GM21576 (cell line): ENCODE measurements around the gene RSL24D1.
"Not testable (repeated sequence)": the region's sequence is repeated elsewhere in the genome, so short reads cannot be mapped to it uniquely, and the experiment has no call there.

Experiments
- ATAC-seq: cut with Tn5 transposase; IDR thresholded peaks from one replicate; pipeline ENCODE4 v1.9.1; 2021; ENCODE audit warnings: mild to moderate bottlenecking, moderate library complexity; ENCODE audit not compliant: unreplicated experiment

Gene RSL24D1

DNA sequence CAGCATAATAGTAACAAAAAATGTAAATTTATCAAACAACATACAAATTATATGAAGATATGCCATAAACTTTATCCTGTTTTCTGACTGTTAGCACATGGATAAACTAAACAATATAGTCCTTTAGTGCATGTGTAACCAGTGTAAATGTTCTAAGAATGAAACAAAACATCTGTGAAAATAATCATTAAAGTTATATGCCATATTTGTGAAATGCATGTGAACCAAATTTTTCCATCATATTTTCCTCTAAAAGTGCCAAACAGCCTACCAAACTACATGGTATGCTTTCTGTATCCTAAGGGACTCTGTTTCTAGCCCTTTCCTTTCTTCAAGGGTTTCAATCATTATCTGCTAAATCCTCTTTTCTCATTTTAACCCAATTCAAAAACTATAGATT, 23.9 kb upstream of the RSL24D1 start:
- ATAC-seq = no peak

GRCh38 chr15:55218056-55218455, 21.3 kb upstream of the RSL24D1 start:
- ATAC-seq = no peak

GRCh38 chr15:55204464-55204863, 7.7 kb upstream of the RSL24D1 start:
- ATAC-seq = no peak

DNA sequence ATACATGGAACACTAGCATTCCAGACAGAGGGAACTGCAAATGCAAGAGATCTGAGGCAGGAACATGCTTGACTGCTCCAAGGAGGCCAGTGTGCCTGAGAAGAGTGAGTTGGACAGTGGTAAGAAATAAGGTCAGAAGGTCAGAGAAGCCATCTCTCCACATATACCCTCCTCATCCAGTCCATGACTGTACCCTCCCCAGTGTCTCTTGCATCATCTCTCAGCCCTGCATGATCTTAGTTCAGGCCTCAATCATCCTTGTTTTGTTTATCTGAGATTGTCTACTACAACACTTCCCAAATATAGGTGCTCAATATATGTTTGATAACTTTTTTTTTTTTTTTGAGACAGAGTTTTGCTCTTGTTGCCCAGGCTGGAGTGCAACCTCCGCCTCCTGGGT, 5.5 kb upstream of the RSL24D1 start:
- ATAC-seq = no peak

- ATAC-seq = no peak
Measured at GRCh38 chr15:55198706-55199105, 2.0 kb upstream of the RSL24D1 start.

- ATAC-seq = no peak
Measured at GRCh38 chr15:55197719-55198118, 978 bp upstream of the RSL24D1 start.

DNA sequence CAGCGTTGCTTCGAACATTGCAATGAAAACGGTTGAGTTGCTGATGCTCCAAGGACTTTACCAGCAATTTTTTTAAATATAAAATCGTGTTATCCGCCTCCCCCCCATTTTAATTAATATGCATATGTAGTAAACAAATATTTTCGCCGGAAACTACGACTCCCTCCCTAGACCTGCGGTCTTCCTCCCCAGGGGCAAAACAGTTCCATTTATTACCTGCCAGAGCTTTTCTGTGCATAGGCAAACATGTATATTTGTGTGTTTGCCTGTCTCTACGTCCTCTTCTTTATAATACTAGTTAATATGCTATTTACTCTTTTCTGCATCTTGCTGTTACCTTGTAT, 593 bp upstream of the RSL24D1 start:
- peak; percentile 5 for ATAC-seq

DNA sequence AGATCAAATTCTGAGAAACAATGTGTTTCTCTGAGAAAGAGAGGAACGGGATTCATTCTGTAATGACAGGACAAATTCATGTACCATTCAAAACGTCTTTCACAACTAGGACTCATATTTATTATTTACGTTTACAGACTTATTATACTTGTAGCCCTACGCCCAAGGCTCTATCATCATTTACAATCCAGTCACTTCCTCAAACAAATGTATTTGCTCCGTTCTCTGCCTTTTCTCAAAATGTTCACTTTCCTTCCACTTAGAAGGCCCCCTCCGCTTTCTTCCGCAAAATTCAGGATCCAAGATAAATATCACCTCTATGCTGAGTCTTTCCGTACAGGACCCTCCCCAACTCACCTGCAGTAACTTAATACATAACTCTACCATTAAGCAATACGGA, 745 bp downstream of the RSL24D1 start:
- no peak for ATAC-seq

DNA sequence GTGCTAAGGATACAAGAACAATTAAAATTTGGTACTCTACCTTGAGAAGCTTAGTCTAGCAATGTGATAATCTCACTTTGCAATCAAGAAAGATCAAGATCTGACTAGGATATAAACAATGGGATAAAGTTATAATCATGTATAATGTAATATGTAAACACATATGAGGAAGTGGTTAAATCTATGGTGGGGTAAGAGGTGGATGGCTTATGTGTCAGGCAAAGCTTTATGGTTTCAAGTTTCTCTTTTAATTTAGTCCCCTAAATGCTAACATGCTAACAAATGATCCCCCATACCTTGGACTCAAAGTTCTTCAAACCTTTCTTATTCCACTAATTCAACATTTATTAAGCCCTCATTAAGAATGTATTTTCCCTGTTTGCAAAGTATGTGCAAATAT, 2.5 kb downstream of the RSL24D1 start:
- ATAC-seq = no peak

DNA sequence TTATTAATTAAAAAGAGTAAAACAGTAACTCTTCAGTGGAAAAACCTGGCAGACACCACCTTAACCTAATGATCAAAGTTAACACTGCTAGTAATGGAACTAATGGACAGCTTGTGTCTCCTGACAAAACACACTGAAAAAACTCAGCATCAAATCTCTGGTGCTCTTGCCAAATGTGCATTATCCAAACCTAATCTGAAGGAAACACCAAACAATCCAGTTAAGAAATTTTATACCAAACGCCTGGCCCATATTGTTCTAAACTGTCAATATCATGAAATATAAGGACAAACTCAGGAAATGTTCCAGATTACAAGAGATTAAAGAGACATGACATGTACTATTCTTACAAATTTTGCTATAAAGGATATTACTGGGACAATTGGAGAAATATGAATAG, 10.4 kb downstream of the RSL24D1 start:
- ATAC-seq = no peak

- no peak for ATAC-seq
Measured at GRCh38 chr15:55183679-55184078, 13.1 kb downstream of the RSL24D1 start.

- ATAC-seq = no peak
Measured at GRCh38 chr15:55179141-55179540, 17.6 kb downstream of the RSL24D1 start.

GRCh38 chr15:55170361-55170760, 26.4 kb downstream of the RSL24D1 start:
- ATAC-seq = no peak

DNA sequence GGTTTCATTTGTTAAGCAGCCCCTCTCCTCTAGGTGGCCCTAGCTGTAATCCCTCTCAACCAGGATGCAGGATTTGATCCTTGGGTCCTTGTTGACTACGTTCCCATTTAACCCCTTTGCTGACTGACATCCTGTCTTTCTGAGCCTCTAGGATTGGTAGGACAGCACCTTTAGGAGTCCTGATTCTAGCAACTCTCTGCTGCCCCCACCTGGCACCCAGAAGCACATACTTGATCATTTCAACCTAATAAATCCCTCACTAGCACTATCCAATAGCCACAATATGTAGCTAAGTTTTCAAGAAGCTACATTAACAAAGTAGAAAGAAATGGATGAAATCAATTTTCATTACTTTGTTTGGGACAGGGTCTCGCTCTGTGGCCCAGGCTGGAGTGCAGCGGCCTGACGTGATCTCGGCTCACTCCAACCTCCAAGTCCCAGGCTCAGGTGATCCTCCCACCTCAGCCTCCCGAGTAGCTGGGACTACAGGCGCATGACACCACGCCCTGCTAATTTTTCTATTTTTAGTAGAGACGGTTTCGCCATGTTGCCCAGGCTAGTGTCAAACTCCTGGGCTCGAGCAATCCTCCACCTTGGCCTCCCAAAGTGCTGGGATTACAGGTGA, 28.3 kb downstream of the RSL24D1 start:
- peak; percentile 96 for ATAC-seq

DNA sequence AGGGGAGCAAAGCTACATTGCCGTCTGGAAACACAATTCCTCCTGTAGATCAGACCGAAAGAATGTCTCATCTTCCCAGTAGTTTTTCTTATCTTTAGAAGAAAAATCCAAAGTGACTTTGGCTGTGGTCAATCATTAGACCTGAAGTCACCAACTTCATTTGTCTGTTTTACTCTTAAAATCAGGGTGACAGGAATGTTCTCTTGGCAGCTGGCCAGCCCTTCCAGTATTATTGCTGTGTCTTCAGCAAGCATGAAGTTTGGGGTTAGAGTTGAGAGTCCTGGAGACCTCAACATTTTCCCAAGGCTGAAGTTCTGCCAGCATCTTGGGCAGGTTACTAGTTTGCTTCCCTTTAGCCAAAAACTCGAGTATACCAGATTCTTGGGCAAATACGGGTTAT, 32.5 kb downstream of the RSL24D1 start:
- no peak for ATAC-seq

DNA sequence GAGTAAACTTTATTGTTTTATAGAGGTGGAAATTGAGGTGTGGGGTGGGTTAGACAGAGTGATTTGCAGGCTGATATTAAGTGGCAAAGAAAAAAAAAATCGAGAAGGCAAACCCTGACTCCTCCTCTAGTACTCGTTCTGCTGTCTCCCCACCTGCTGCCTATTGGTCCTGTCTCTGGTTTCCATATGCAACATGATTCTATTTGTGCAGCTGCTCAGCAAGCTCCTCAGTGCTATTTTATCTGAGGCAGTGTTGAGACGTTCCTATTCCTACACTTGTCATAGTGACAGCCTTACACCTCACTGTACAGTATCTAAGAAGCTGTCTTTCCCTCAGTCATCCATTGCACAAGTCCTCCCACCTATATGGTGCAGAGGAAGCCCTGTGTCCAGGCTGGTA, 45.1 kb downstream of the RSL24D1 start:
- ATAC-seq = no peak

- ATAC-seq = not testable (repeated sequence)
Measured at GRCh38 chr15:55143132-55143531, 53.6 kb downstream of the RSL24D1 start.

DNA sequence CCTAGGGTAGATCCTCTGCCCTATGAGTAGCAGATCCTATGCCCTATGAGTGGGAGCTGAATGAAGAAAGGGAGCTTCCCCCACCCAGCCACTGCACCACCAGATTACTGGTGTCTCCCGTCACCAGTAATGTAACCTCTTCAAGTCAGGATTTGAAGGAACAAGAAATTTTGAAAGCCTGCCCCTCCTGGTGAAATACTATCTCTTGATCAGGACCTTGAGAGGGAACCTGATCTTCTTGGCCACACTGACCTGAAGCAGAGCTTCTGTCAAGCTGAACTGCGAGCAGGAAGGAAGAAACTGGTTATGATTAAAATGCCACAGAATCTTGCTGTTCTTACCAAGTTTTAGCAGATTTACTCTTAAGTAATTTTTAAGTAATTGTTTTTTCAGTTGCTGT, 62.8 kb downstream of the RSL24D1 start:
- ATAC-seq = no peak

- no peak for ATAC-seq
Measured at GRCh38 chr15:55132672-55133071, 64.1 kb downstream of the RSL24D1 start.
